Measurements from ENCODE around the gene KIF2C. TPM values are rescaled to one million over a fixed set of nuclear protein-coding genes. Genes with fewer than 3 reads are reported as not detected.

KIF2C gene
- total and polyA plus RNA-seq, 9 of the 15 experiments (the other 6 are each of a cell fraction or from before 2014, with no cell fraction given): 84.9 to 226 (median 169) TPM

- no peak for ATAC-seq
- Histone ChIP-seq H3K36me3 (ENCODE audit: control insufficient read depth, insufficient read depth, low read length) (peaks cover 3% of the 10 kb centered on the region; the same call in 2 of the 3 replicates), H4K20me1 (replicated peaks; ENCODE audit: control insufficient read depth, insufficient read depth, low read length) (no peaks in the 10 kb centered on the region), H3K27ac (ENCODE audit: extremely low read depth, low read depth, low read length) (no peak overlapping the region), H3K9me1 (ENCODE audit: control insufficient read depth, insufficient read depth, low read length) (no peaks in the 10 kb centered on the region), H3K27me3 (ENCODE audit: control insufficient read depth in 2 of 2, insufficient read depth in 2 of 2, low read length in 2 of 2) (no peaks in the 10 kb centered on the region), H3K9ac (ENCODE audit: insufficient read depth in 1 of 2, low read depth in 2 of 2, low read length in 2 of 2) (no peak overlapping the region), H3K4me3 (no peak overlapping the region), H3K4me1 (replicated peaks in 1 of 2; ENCODE audit: control insufficient read depth in 2 of 2, insufficient read depth in 2 of 2, low read length in 2 of 2) (peaks cover 12 to 17% of the 10 kb centered on the region in 2 experiments), H3K9me3 (replicated peaks; ENCODE audit: control insufficient read depth, insufficient read depth, low read depth, low read length) (no peaks in the 10 kb centered on the region), H2AFZ (ENCODE audit: low read depth, low read length) (no peak overlapping the region), H3K79me2 (ENCODE audit: control insufficient read depth, insufficient read depth, low read length) (peaks cover 16% of the 10 kb centered on the region), H3K4me2 (ENCODE audit: insufficient read depth, low read length) (no peak overlapping the region)
- in situ Hi-C loops (cut with MboI) (no loop called here), intact Hi-C loops (cut with micrococcal nuclease) (no loop called here)
- no TSS peak for BruUV-seq (replicated peaks)
- WGBS (ENCODE audit: insufficient coverage, low coverage, missing lambda C conversion rate): 100% methylated on average over 1 of the region's 1 CpG
- POLR2A ChIA-PET: interaction anchor here (0.7 to 9.5 kb wide), 12 partner anchors 8 to 84 kb away, joined by 3 to 328 read pairs (median 4); partner anchors contain the start of gene RPS8
- TF ChIP-seq LCOR (CRISPR knock-in tag; IDR thresholded peaks at IDR 0.05): no peak
- no peak for TF ChIP-seq CBFB (CRISPR knock-in tag; IDR thresholded peaks at IDR 0.05)
- TF ChIP-seq TRIM25 (IDR thresholded peaks at IDR 0.05; ENCODE audit: borderline replicate concordance): no peak
- TF ChIP-seq NFE2L1 (tag; IDR thresholded peaks at IDR 0.05; ENCODE audit: borderline replicate concordance, low read depth): no peak
- no peak for TF ChIP-seq PTTG1 (tag; IDR thresholded peaks at IDR 0.05; ENCODE audit: low read depth)
- TF ChIP-seq, protein P1, sequence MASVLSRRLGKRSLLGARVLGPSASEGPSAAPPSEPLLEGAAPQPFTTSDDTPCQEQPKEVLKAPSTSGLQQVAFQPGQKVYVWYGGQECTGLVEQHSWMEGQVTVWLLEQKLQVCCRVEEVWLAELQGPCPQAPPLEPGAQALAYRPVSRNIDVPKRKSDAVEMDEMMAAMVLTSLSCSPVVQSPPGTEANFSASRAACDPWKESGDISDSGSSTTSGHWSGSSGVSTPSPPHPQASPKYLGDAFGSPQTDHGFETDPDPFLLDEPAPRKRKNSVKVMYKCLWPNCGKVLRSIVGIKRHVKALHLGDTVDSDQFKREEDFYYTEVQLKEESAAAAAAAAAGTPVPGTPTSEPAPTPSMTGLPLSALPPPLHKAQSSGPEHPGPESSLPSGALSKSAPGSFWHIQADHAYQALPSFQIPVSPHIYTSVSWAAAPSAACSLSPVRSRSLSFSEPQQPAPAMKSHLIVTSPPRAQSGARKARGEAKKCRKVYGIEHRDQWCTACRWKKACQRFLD (CRISPR knock-in tag; IDR thresholded peaks at IDR 0.05): no peak
- TF ChIP-seq MECOM (CRISPR knock-in tag; IDR thresholded peaks at IDR 0.05): no peak
- TF ChIP-seq DMBX1 (CRISPR knock-in tag; IDR thresholded peaks at IDR 0.05; ENCODE audit: borderline replicate concordance): no peak
- TF ChIP-seq TAF7 (tag; IDR thresholded peaks at IDR 0.05): no peak
- no peak for TF ChIP-seq FOS (IDR thresholded peaks at IDR 0.05; ENCODE audit: extremely low read depth, insufficient read length)
- no peak for TF ChIP-seq MTF1 (CRISPR knock-in tag; IDR thresholded peaks at IDR 0.05; ENCODE audit: borderline replicate concordance)
- no peak for TF ChIP-seq KLF16 (IDR thresholded peaks at IDR 0.05)
- TF ChIP-seq ZNF583 (CRISPR knock-in tag; IDR thresholded peaks at IDR 0.05): no peak
- TF ChIP-seq TSC22D4 (tag; IDR thresholded peaks at IDR 0.05): no peak
- TF ChIP-seq HNRNPLL (IDR thresholded peaks at IDR 0.05; ENCODE audit: low read depth, low read length, poor library complexity, severe bottlenecking): no peak
- no peak for TF ChIP-seq NFATC3 (IDR thresholded peaks at IDR 0.05)
- CTCF ChIA-PET (ENCODE audit: low intra/inter-chr PET ratio): no interaction called here
- FAIRE-seq: no peak
- DNase-seq (ENCODE audit: extremely low read depth in 1 of 4, low spot score in 3 of 4): no peak
Measured at GRCh38 chr1:44735992-44736391, 3.6 kb upstream of the KIF2C start.

Measured in K562 (cell line).